ENCODE measurements around the gene GOLGA1.

The GOLGA1 gene

GRCh38 chr9:124835026-124835557, 105.8 kb downstream of the GOLGA1 start:
- Histone ChIP-seq H4K20me1 (ENCODE audit: insufficient read depth, low read length) (no peaks in the 10 kb centered on the region), H3K27me3 (replicated peaks; ENCODE audit: insufficient read depth, low read length) (no peaks in the 10 kb centered on the region), H3K4me1 (ENCODE audit: low read length) (no peaks in the 10 kb centered on the region), H3K36me3 (replicated peaks; ENCODE audit: insufficient read depth, low read length) (no peaks in the 10 kb centered on the region), H2AFZ (ENCODE audit: low read length) (no peak overlapping the region), H3K9me2 (replicated peaks; ENCODE audit: insufficient read depth, low read length) (no peaks in the 10 kb centered on the region), H3K79me2 (ENCODE audit: low read length) (no peaks in the 10 kb centered on the region), H3K9me3 (replicated peaks; ENCODE audit: insufficient read depth, low read length) (no peaks in the 10 kb centered on the region), H3F3A (ENCODE audit: insufficient read depth, low read length) (no peaks in the 10 kb centered on the region), H3K4me2 (ENCODE audit: low read depth, low read length) (no peak overlapping the region), H3K4me3 (ENCODE audit: low read length) (no peak overlapping the region), H3K27ac (ENCODE audit: low read length) (no peak overlapping the region), H3K9ac (ENCODE audit: low read length) (no peak overlapping the region)
- DNase-seq, result no peak
- TF ChIP-seq EZH2 (optimal IDR thresholded peaks at IDR 0.05; ENCODE audit: low read depth, low read length) (no peak), EZH2phosphoT487 (IDR thresholded peaks at IDR 0.05; ENCODE audit: low read length) (no peak)
- TF ChIP-seq, protein P1, sequence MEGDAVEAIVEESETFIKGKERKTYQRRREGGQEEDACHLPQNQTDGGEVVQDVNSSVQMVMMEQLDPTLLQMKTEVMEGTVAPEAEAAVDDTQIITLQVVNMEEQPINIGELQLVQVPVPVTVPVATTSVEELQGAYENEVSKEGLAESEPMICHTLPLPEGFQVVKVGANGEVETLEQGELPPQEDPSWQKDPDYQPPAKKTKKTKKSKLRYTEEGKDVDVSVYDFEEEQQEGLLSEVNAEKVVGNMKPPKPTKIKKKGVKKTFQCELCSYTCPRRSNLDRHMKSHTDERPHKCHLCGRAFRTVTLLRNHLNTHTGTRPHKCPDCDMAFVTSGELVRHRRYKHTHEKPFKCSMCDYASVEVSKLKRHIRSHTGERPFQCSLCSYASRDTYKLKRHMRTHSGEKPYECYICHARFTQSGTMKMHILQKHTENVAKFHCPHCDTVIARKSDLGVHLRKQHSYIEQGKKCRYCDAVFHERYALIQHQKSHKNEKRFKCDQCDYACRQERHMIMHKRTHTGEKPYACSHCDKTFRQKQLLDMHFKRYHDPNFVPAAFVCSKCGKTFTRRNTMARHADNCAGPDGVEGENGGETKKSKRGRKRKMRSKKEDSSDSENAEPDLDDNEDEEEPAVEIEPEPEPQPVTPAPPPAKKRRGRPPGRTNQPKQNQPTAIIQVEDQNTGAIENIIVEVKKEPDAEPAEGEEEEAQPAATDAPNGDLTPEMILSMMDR (IDR thresholded peaks at IDR 0.05; ENCODE audit: low read length), result no peak

GRCh38 chr9:124834591-124834990, 106.3 kb downstream of the GOLGA1 start:
- H3K27me3 ChIP-seq (replicated peaks; ENCODE audit: insufficient read depth, low read length), result no peaks in the 10 kb centered on the region
- no peak for DNase-seq
- no peaks in the 10 kb centered on the region for H3K36me3 ChIP-seq (replicated peaks; ENCODE audit: insufficient read depth, low read length)
- no peaks in the 10 kb centered on the region for H3K9me2 ChIP-seq (replicated peaks; ENCODE audit: insufficient read depth, low read length)
- TF ChIP-seq EZH2phosphoT487 (IDR thresholded peaks at IDR 0.05; ENCODE audit: low read length) (no peak), EZH2 (optimal IDR thresholded peaks at IDR 0.05; ENCODE audit: low read depth, low read length) (no peak)
- TF ChIP-seq, protein P1 (IDR thresholded peaks at IDR 0.05; ENCODE audit: low read length), result no peak
- H3K79me2 ChIP-seq (ENCODE audit: low read length), result no peaks in the 10 kb centered on the region
- no peak overlapping the region for H3K27ac ChIP-seq (ENCODE audit: low read length)
- no peak overlapping the region for H2AFZ ChIP-seq (ENCODE audit: low read length)
- no peaks in the 10 kb centered on the region for H3K4me1 ChIP-seq (ENCODE audit: low read length)
- H3F3A ChIP-seq (ENCODE audit: insufficient read depth, low read length), result no peaks in the 10 kb centered on the region
- H3K9me3 ChIP-seq (replicated peaks; ENCODE audit: insufficient read depth, low read length), result no peaks in the 10 kb centered on the region
- no peak overlapping the region for H3K4me3 ChIP-seq (ENCODE audit: low read length)
- no peak overlapping the region for H3K9ac ChIP-seq (ENCODE audit: low read length)
- H4K20me1 ChIP-seq (ENCODE audit: insufficient read depth, low read length), result no peaks in the 10 kb centered on the region
- no peak overlapping the region for H3K4me2 ChIP-seq (ENCODE audit: low read depth, low read length)

GRCh38 chr9:124831642-124832364, 109.1 kb downstream of the GOLGA1 start:
- Histone ChIP-seq H3K4me2 (ENCODE audit: low read depth, low read length) (no peak overlapping the region), H3K4me1 (ENCODE audit: low read length) (no peaks in the 10 kb centered on the region), H3K27me3 (replicated peaks; ENCODE audit: insufficient read depth, low read length) (no peaks in the 10 kb centered on the region), H3K36me3 (replicated peaks; ENCODE audit: insufficient read depth, low read length) (no peaks in the 10 kb centered on the region), H3K9me3 (replicated peaks; ENCODE audit: insufficient read depth, low read length) (no peaks in the 10 kb centered on the region), H3K4me3 (ENCODE audit: low read length) (no peak overlapping the region), H3K27ac (ENCODE audit: low read length) (no peak overlapping the region), H3K9ac (ENCODE audit: low read length) (no peak overlapping the region), H3K79me2 (ENCODE audit: low read length) (no peaks in the 10 kb centered on the region), H3K9me2 (replicated peaks; ENCODE audit: insufficient read depth, low read length) (no peaks in the 10 kb centered on the region), H2AFZ (ENCODE audit: low read length) (no peak overlapping the region), H4K20me1 (ENCODE audit: insufficient read depth, low read length) (no peaks in the 10 kb centered on the region), H3F3A (ENCODE audit: insufficient read depth, low read length) (no peaks in the 10 kb centered on the region)
- TF ChIP-seq, protein P1 (IDR thresholded peaks at IDR 0.05; ENCODE audit: low read length), result no peak
- no peak for DNase-seq
